Chondrocyte (in vitro differentiated cells): ENCODE results near the gene PDZRN4. TPM values are rescaled to one million over a fixed set of nuclear protein-coding genes. Genes with fewer than 3 reads are reported as not detected.
A peak's percentile ranks its signal among the peaks of the same experiment; 100 is the strongest.
"Not testable (repeated sequence)": the region's sequence is repeated elsewhere in the genome, so short reads cannot be mapped to it uniquely, and the experiment has no call there.

ENCODE experiments used
- DNase-seq: peaks from one replicate; pipeline ENCODE4 v3.0.0; 2021; ENCODE audit warnings: mixed read lengths, low spot score
- H3K27ac Mint-ChIP-seq: one replicate; pipeline ENCODE4 v1.8.0; 2021; ENCODE audit warnings: mild to moderate bottlenecking, moderate library complexity, mixed read lengths; ENCODE audit not compliant: unreplicated experiment
- H3K27me3 Mint-ChIP-seq: 2 replicates; pipeline ENCODE4 v1.8.0; 2021; ENCODE audit warnings: low read depth, mixed read lengths
- H3K36me3 Mint-ChIP-seq: 2 replicates; pipeline ENCODE4 v1.8.0; 2021; ENCODE audit warnings: low read depth, mixed read lengths
- H3K4me1 Mint-ChIP-seq: 2 replicates; pipeline ENCODE4 v1.8.0; 2021; ENCODE audit warnings: low read depth, mild to moderate bottlenecking, mixed read lengths
- H3K4me3 Mint-ChIP-seq: one replicate; pipeline ENCODE4 v1.8.0; 2021; ENCODE audit warnings: mild to moderate bottlenecking, moderate library complexity, mixed read lengths; ENCODE audit not compliant: unreplicated experiment
- H3K9me3 Mint-ChIP-seq: 2 replicates; pipeline ENCODE4 v1.8.0; 2021; ENCODE audit warnings: low read depth, mixed read lengths
- CTCF ChIP-seq: fragments of 200-600 bp; sonication (generic); IDR thresholded peaks from 2 replicates; pipeline ENCODE4 v1.5.0; 2021; ENCODE audit warnings: antibody characterized with exemption, mild to moderate bottlenecking, moderate library complexity
- total RNA-seq: library from RNA; stranded (reverse); gene quantifications from 3 replicates; pipeline ENCODE4 v1.2.1, GENCODE V29; 2021

Gene PDZRN4
- total RNA-seq, 1 donor from 2014 or later: 0.25 TPM

DNA sequence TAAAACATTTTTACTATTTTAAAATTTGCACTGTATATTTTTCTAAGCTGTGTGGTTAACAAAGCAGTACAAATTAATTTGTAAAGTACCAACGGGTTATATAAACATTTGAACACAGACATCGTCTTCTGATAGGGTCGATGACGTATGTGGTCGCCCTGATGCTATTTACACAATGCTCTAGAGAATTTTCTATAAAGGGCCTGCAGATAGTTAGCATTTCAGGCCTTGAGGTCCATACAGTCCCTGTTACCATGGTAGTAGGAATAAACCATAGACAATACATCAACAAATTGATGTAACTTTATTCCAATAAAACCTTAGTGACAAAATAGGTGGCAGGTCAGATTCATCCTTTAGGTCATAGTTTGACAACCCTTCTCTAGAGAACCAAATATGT lies 25.7 kb upstream of the PDZRN4 start:
- Mint-ChIP-seq H3K36me3 (no peaks in the 10 kb centered on the region), H3K27me3 (peaks cover 4% of the 10 kb centered on the region), H3K27ac (peak overlapping the region; percentile 0), H3K4me1 (peaks cover 9% of the 10 kb centered on the region), H3K9me3 (peaks cover 6% of the 10 kb centered on the region), H3K4me3 (no peak overlapping the region)
- DNase-seq: no peak
- TF ChIP-seq CTCF: no peak

DNA sequence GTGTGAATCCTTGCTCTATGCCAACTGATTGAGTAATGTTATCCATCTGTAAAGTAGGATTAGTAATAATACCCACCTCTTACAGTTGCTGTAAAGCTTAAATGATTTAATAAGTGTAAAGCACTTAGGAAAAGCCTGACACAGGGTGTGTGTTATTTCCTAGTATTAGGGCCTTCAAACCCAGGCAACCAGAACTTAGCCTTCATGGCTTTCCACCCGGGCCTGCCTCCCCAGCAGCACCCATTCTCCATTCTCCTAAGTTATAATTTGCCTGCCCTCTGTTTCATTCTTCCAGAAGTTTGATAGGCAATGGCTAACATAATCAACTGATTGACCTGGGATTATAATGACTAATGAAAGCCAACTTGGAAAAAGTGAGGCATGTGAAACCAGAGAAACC lies 20.4 kb upstream of the PDZRN4 start:
- DNase-seq: no peak
- TF ChIP-seq CTCF: no peak
- no peaks in the 10 kb centered on the region for H3K36me3 Mint-ChIP-seq
- H3K9me3 Mint-ChIP-seq: peaks cover 8% of the 10 kb centered on the region
- H3K27ac Mint-ChIP-seq: no peak overlapping the region
- H3K27me3 Mint-ChIP-seq: peaks cover 4% of the 10 kb centered on the region
- no peak overlapping the region for H3K4me3 Mint-ChIP-seq
- H3K4me1 Mint-ChIP-seq: peaks cover 3% of the 10 kb centered on the region

- no peak overlapping the region for H3K4me3 Mint-ChIP-seq
- DNase-seq: no peak
- no peak for TF ChIP-seq CTCF
- no peak overlapping the region for H3K27ac Mint-ChIP-seq
- H3K9me3 Mint-ChIP-seq: peaks cover 8% of the 10 kb centered on the region
- H3K27me3 Mint-ChIP-seq: peaks cover 2% of the 10 kb centered on the region
- H3K4me1 Mint-ChIP-seq: peaks cover 8% of the 10 kb centered on the region
- no peaks in the 10 kb centered on the region for H3K36me3 Mint-ChIP-seq
These were observed 13.5 kb upstream of the PDZRN4 start for GRCh38 chr12:41174602-41175001.

DNA sequence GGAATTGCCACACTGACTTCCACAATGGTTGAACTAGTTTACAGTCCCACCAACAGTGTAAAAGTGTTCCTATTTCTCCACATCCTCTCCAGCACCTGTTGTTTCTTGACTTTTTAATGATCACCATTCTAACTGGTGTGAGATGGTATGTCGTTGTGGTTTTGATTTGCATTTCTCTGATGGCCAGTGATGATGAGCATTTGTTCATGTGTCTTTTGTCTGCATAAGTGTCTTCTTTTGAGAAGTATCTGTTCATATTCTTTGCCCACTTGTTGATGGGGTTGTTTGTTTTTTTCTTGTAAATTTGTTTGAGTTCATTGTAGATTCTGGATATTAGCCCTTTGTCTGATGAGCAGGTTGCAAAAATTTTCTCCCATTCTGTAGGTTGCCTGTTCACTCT lies 8.6 kb upstream of the PDZRN4 start:
- not testable (repeated sequence) for H3K4me3 Mint-ChIP-seq, H3K36me3 Mint-ChIP-seq, DNase-seq, H3K27me3 Mint-ChIP-seq, H3K27ac Mint-ChIP-seq, H3K9me3 Mint-ChIP-seq, H3K4me1 Mint-ChIP-seq

DNA sequence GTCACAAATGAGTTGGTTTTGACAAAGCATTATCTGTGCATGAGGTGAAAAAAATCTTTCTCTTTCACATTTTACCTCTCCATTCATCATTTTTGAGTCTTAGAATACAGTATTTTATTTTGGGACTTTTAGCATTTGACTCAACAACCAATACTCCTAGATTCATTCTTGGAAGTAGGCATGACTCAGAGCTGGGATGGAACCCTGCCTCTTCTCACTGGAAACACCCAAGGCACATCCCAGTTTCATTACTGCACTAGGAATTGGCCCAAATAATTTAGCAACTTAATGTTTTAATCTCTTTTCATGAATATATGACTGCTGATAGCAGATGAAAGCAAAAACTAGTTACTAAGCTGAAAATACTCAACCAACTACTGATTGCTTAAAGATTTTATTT lies 3.3 kb upstream of the PDZRN4 start:
- peaks cover 29% of the 10 kb centered on the region for H3K27me3 Mint-ChIP-seq

More for the DNA sequence above, 3.3 kb upstream of the PDZRN4 start:
- Mint-ChIP-seq H3K9me3 (peaks cover 2% of the 10 kb centered on the region), H3K4me3 (no peak overlapping the region), H3K4me1 (peaks cover 20% of the 10 kb centered on the region), H3K36me3 (peaks cover 4% of the 10 kb centered on the region), H3K27ac (no peak overlapping the region)
- TF ChIP-seq CTCF: no peak
- DNase-seq: no peak
